ENCODE data around the gene RIIAD1.

DNA sequence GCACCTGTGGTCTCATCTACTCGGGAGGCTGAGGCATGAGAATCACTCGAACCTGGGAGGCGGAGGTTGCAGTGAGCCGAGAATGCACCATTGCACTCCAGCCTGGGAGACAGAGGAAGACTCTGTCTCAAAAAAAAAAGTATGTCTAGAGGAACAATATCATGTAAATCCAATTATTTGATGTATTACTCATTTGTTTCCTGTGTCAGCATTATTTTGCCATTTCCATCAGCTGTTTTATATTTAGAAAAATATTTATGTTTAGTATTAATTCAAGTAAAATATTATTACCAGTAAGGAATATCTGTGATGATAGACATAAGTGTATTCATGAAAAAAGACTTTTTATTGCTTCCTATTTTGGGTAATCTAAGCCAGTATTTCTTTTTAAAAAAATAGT lies 56.0 kb downstream of the RIIAD1 start:
- TF ChIP-seq EZH2 (IDR thresholded peaks at IDR 0.05; ENCODE audit: low read length), result no peak
- TF ChIP-seq, protein P1, sequence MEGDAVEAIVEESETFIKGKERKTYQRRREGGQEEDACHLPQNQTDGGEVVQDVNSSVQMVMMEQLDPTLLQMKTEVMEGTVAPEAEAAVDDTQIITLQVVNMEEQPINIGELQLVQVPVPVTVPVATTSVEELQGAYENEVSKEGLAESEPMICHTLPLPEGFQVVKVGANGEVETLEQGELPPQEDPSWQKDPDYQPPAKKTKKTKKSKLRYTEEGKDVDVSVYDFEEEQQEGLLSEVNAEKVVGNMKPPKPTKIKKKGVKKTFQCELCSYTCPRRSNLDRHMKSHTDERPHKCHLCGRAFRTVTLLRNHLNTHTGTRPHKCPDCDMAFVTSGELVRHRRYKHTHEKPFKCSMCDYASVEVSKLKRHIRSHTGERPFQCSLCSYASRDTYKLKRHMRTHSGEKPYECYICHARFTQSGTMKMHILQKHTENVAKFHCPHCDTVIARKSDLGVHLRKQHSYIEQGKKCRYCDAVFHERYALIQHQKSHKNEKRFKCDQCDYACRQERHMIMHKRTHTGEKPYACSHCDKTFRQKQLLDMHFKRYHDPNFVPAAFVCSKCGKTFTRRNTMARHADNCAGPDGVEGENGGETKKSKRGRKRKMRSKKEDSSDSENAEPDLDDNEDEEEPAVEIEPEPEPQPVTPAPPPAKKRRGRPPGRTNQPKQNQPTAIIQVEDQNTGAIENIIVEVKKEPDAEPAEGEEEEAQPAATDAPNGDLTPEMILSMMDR (optimal IDR thresholded peaks at IDR 0.05 in 1 of 3, IDR thresholded peaks at IDR 0.05 in 1 of 3, conservative IDR thresholded peaks at IDR 0.05 in 1 of 3; ENCODE audit: extremely low read depth in 1 of 3, insufficient read depth in 2 of 3, low read length in 3 of 3), result no peak

All from keratinocyte (primary cell).